Astrocyte (in vitro differentiated cells and primary cell): ENCODE results near the gene PRR36.

Experiments
- EZH2 ChIP-seq: IDR thresholded peaks from 2 replicates; pipeline ENCODE4 v1.6.1; 2012; ENCODE audit warnings: mild to moderate bottlenecking, low read length, inconsistent platforms; ENCODE audit not compliant: insufficient read depth
- TF ChIP-seq, protein P1 (sequence below): IDR thresholded peaks from 2 replicates; pipeline ENCODE4 v1.5.1; 2011; ENCODE audit warnings: low read depth, mild to moderate bottlenecking, inconsistent platforms, low read length, moderate library complexity; ENCODE audit not compliant: insufficient read depth

DNA sequence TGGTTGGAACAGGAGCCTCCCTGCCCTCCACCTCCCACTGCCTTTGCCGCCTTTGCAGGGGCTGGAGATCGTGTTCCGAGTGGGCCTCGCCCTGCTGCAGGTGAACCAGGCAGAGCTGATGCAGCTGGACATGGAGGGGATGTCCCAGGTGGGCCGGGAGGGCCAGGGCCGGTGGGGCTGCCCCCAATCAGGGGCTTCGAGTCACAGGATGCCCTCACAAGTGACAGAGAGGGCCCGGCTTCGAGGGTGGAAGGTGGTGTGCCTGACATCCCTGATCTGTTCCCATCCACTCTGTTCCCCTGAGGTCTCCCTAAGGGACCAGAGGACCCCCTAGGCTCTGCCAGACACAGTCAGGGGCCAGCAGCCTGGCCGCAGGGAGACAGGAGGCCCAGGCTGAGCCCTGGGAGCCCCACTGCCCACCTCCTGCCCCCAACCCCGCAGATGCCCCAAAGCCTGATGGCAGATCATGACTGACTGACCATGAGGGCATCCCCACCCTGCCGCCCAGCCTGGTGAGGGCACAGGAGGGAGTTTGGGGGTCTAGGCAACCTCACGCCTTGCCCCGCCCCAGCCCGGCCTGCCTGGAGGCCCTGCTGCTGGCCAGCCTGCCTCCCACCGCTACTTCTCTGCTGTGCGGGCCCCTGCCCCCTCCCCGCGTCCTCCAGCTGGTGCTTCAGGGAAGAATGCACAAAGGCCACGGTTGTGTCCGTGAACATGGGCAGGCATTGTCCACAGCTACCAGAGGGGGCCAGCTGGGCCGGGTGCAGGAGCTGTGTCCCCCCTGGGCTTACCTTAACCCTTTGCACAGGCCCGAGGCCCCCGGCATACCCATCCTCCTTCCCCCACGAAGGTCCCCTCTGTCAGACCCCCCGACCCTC is 22.3 kb downstream of the PRR36 start:
- TF ChIP-seq, protein P1, sequence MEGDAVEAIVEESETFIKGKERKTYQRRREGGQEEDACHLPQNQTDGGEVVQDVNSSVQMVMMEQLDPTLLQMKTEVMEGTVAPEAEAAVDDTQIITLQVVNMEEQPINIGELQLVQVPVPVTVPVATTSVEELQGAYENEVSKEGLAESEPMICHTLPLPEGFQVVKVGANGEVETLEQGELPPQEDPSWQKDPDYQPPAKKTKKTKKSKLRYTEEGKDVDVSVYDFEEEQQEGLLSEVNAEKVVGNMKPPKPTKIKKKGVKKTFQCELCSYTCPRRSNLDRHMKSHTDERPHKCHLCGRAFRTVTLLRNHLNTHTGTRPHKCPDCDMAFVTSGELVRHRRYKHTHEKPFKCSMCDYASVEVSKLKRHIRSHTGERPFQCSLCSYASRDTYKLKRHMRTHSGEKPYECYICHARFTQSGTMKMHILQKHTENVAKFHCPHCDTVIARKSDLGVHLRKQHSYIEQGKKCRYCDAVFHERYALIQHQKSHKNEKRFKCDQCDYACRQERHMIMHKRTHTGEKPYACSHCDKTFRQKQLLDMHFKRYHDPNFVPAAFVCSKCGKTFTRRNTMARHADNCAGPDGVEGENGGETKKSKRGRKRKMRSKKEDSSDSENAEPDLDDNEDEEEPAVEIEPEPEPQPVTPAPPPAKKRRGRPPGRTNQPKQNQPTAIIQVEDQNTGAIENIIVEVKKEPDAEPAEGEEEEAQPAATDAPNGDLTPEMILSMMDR = no peak
- no peak for TF ChIP-seq EZH2
